ENCODE data around the gene IL10RA. TPM values are rescaled to one million over a fixed set of nuclear protein-coding genes. Genes with fewer than 3 reads are reported as not detected.

The IL10RA gene
- total RNA-seq, 2 donors from 2014 or later, result 7.3 to 10.2 TPM

DNA sequence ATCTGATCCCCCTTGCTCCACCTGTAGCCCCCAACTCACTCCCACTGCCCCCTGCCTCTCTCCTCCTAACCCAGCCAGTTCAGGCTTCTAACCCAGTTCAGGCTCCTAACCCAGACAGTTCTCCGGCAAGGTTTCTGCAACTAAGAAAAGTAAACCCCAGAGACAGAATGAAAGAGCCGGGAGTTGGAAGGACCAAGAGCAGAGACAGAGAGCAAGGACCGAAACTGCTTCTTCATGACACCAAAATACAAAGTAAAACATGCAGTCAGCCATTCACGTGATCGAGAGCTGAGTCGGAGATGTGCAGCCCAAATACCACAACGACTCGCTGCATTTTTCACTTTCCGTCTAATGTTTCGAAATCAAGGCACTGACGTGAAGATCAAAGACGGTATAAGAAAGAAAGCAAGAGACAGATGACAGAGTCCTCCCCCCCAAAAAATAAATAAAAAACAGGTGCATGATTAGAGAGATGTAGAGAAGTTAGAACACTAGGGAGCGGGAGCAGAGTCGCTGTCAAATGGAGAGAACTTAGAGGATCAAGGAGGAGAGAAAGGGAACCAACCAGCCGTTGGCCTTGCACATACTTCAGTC is 884 bp downstream of the IL10RA start:
- Histone ChIP-seq H3K9me3 (no peaks in the 10 kb centered on the region), H3K4me1 (peaks cover 11% of the 10 kb centered on the region), H3K27ac (peak overlapping the region in 2 of 4 donors; percentile 33 to 61), H3K27me3 (no peaks in the 10 kb centered on the region), H3K4me3 (peak overlapping the region in 1 of 2 donors; percentile 1), H3K36me3 (replicated peaks in 1 of 2; ENCODE audit: insufficient read depth in 1 of 2, low read depth in 2 of 2) (no peaks in the 10 kb centered on the region)
- no peak for DNase-seq
- intact Hi-C loops (cut with DNase I), result no loop called here
- TF ChIP-seq, protein P1, sequence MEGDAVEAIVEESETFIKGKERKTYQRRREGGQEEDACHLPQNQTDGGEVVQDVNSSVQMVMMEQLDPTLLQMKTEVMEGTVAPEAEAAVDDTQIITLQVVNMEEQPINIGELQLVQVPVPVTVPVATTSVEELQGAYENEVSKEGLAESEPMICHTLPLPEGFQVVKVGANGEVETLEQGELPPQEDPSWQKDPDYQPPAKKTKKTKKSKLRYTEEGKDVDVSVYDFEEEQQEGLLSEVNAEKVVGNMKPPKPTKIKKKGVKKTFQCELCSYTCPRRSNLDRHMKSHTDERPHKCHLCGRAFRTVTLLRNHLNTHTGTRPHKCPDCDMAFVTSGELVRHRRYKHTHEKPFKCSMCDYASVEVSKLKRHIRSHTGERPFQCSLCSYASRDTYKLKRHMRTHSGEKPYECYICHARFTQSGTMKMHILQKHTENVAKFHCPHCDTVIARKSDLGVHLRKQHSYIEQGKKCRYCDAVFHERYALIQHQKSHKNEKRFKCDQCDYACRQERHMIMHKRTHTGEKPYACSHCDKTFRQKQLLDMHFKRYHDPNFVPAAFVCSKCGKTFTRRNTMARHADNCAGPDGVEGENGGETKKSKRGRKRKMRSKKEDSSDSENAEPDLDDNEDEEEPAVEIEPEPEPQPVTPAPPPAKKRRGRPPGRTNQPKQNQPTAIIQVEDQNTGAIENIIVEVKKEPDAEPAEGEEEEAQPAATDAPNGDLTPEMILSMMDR (IDR thresholded peaks at IDR 0.05), result no peak
- no peak for ATAC-seq
- WGBS, 2 donors, result 53 to 70% methylated on average over 15 of the region's 15 CpGs

DNA sequence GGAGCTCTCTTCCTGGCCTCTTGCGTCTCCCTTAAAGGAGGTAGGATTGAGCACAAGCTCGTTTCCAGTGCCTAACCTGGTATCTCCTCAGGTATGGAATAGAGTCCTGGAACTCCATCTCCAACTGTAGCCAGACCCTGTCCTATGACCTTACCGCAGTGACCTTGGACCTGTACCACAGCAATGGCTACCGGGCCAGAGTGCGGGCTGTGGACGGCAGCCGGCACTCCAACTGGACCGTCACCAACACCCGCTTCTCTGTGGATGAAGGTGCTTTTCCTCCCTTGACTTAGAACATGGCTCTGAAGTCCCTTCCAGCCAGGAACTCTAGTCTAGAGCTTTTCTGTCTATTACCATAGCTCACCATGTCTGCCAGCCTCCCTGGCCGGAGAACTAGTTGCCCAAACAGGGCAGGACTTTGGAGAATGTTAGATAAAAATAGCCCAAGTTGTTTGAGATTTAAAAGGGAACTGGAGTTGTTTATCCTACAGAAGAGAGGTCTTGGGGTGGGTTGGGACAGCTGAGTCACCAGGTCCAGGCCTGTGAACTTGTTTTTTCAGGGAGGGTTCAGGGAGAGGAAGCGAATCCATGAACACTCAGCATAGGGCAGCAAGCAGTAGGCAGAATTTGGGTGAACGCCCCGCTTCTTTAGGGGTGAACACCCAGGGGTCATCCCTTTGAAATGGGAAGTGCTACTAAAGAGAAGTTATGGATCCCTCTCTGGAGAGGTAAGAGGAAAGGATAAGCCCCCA is 3.3 kb downstream of the IL10RA start:
- 82 to 91% methylated on average over 8 to 13 of the region's 13 CpGs for WGBS, 2 donors
- Histone ChIP-seq H3K4me1 (peaks cover 11% of the 10 kb centered on the region), H3K9me3 (no peaks in the 10 kb centered on the region), H3K4me3 (no peak overlapping the region), H3K27ac (peak overlapping the region in 1 of 4 donors; percentile 29), H3K27me3 (no peaks in the 10 kb centered on the region), H3K36me3 (replicated peaks in 1 of 2; ENCODE audit: insufficient read depth in 1 of 2, low read depth in 2 of 2) (no peaks in the 10 kb centered on the region)
- DNase-seq (peak in 1 of 4 donors; percentile 69), ATAC-seq (no peak)
- intact Hi-C loops (cut with DNase I), result no loop called here
- TF ChIP-seq POLR2A (IDR thresholded peaks at IDR 0.05), result peak in 2 of 3 donors; percentile 17 to 27
- TF ChIP-seq, protein P1 (IDR thresholded peaks at IDR 0.05), result no peak

DNA sequence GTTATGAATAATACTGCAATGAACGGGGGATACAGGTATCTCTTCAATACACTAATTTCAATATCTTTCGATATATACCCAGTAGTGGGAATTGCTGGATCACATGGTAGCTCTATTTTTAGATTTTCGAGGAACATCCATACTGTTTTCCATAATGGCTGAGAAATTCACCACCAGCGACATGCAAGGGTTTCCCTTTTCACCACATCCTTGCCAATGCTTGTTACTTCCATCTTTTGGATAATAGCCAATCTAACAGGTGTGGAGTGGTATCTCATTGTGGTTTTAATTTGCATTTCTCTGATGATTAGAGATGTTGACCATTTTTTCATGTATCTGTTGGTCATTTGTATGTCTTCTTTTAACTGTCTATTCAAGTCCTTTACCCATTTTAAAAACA is 5.9 kb downstream of the IL10RA start:
- H3K4me3 ChIP-seq, result no peak overlapping the region
- no peak for TF ChIP-seq POLR2A (IDR thresholded peaks at IDR 0.05)
- TF ChIP-seq, protein P1 (IDR thresholded peaks at IDR 0.05), result no peak
- H3K36me3 ChIP-seq (replicated peaks in 1 of 2; ENCODE audit: insufficient read depth in 1 of 2, low read depth in 2 of 2), result no peaks in the 10 kb centered on the region
- ATAC-seq (no peak), DNase-seq (no peak)
- H3K27ac ChIP-seq, result no peak overlapping the region
- no peaks in the 10 kb centered on the region for H3K9me3 ChIP-seq
- intact Hi-C loops (cut with DNase I), result no loop called here
- H3K4me1 ChIP-seq, result no peaks in the 10 kb centered on the region
- 90 to 92% methylated on average over 4 of the region's 4 CpGs for WGBS, 2 donors
- H3K27me3 ChIP-seq, result no peaks in the 10 kb centered on the region

DNA sequence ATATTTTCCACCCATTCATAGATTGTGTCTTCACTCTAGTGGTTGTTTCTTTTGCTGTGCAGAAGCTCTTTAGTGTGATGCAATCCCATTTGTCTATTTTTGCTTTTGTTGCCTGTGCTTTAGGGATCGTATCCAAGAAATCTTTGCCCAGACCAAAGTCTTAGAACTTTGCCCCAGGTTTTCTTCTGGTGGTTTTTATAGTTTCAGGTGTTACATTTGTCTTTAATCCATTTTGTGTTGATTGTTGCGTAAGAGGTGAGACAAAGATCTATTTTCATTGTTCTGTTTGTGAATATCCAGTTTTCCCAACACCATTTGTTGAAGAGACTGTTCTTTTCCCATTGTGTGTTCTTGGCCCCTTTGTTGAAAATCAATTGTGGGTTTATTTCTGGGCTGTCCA is 6.4 kb downstream of the IL10RA start:
- no peak for TF ChIP-seq POLR2A (IDR thresholded peaks at IDR 0.05)
- TF ChIP-seq, protein P1 (IDR thresholded peaks at IDR 0.05), result no peak
- H3K9me3 ChIP-seq, result no peaks in the 10 kb centered on the region
- H3K4me1 ChIP-seq, result no peaks in the 10 kb centered on the region
- WGBS, 2 donors, result 84 to 95% methylated on average over 2 of the region's 2 CpGs
- no peak for ATAC-seq
- H3K36me3 ChIP-seq (replicated peaks in 1 of 2; ENCODE audit: insufficient read depth in 1 of 2, low read depth in 2 of 2), result no peaks in the 10 kb centered on the region
- no peak overlapping the region for H3K4me3 ChIP-seq
- H3K27ac ChIP-seq, result no peak overlapping the region
- intact Hi-C loops (cut with DNase I), result no loop called here
- no peaks in the 10 kb centered on the region for H3K27me3 ChIP-seq
- DNase-seq, result no peak

Measured in body of pancreas (tissue), 4 donors.